OCI-LY1 (cell line): ENCODE data around the gene ANKRD39.

ENCODE experiments used
- H2AFZ ChIP-seq: fragments of 200-600 bp; sonication (generic), shearing (Covaris generic); 2 replicates; pipeline ENCODE4 v1.6.0; 2014; ENCODE audit warnings: antibody characterized with exemption, mild to moderate bottlenecking, low read length
- H3F3A ChIP-seq: fragments of 200-600 bp; sonication (generic), shearing (Covaris generic); 2 replicates; pipeline ENCODE4 v1.6.0; 2014; ENCODE audit warnings: mild to moderate bottlenecking, antibody characterized with exemption, low read length, moderate library complexity; ENCODE audit not compliant: insufficient read depth
- H3K27ac ChIP-seq: fragments of 200-600 bp; sonication (generic); 2 replicates; pipeline ENCODE4 v1.5.1; 2014; ENCODE audit warnings: low read length, mixed run types, mild to moderate bottlenecking, low read depth; ENCODE audit not compliant: poor library complexity, severe bottlenecking
- H3K27me3 ChIP-seq: fragments of 200-600 bp; sonication (generic); 2 replicates; pipeline ENCODE4 v1.6.0; 2014; ENCODE audit warnings: antibody characterized with exemption, mild to moderate bottlenecking, low read length, moderate library complexity; ENCODE audit not compliant: insufficient read depth
- H3K36me3 ChIP-seq: fragments of 200-600 bp; sonication (generic); 2 replicates; pipeline ENCODE4 v1.6.1; 2014; ENCODE audit warnings: mild to moderate bottlenecking, antibody characterized with exemption, low read length, moderate library complexity, mixed read lengths; ENCODE audit not compliant: insufficient read depth
- H3K4me1 ChIP-seq: fragments of 200-600 bp; sonication (generic); 2 replicates; pipeline ENCODE4 v1.5.1; 2014; ENCODE audit warnings: mild to moderate bottlenecking, low read length, moderate library complexity; ENCODE audit not compliant: insufficient read depth, severe bottlenecking
- H3K4me2 ChIP-seq: fragments of 200-600 bp; sonication (generic), shearing (Covaris generic); 2 replicates; pipeline ENCODE4 v1.6.1; 2014; ENCODE audit warnings: low read length
- H3K4me3 ChIP-seq: fragments of 200-600 bp; sonication (generic); 2 replicates; pipeline ENCODE4 v1.5.1; 2014; ENCODE audit warnings: low read length, low read depth, mild to moderate bottlenecking, mixed read lengths; ENCODE audit not compliant: poor library complexity, severe bottlenecking
- H3K79me2 ChIP-seq: fragments of 200-600 bp; shearing (Covaris generic); 2 replicates; pipeline ENCODE4 v1.6.1; 2016; ENCODE audit warnings: mixed run types, low read length, mixed read lengths; ENCODE audit not compliant: insufficient read depth
- H3K9ac ChIP-seq: fragments of 200-600 bp; sonication (generic), shearing (Covaris generic); 2 replicates; pipeline ENCODE4 v1.6.1; 2014; ENCODE audit warnings: mild to moderate bottlenecking, low read length, mixed read lengths
- H3K9me2 ChIP-seq: fragments of 200-600 bp; sonication (generic), shearing (Covaris generic); 2 replicates; pipeline ENCODE4 v1.6.1; 2014; ENCODE audit warnings: low read depth, mild to moderate bottlenecking, low read length, mixed read lengths
- H3K9me3 ChIP-seq: fragments of 200-600 bp; shearing (Covaris generic); 2 replicates; pipeline ENCODE4 v1.6.1; 2014; ENCODE audit warnings: low read length, mixed read lengths
- H4K20me1 ChIP-seq: fragments of 200-600 bp; sonication (generic), shearing (Covaris generic); 2 replicates; pipeline ENCODE4 v1.6.0; 2016; ENCODE audit warnings: mild to moderate bottlenecking, low read length; ENCODE audit not compliant: insufficient read depth
- EZH2 ChIP-seq: fragments of 200-600 bp; sonication (generic), shearing (Covaris generic); IDR thresholded peaks from 2 replicates; pipeline ENCODE4 v1.8.0; 2017; ENCODE audit warnings: borderline replicate concordance, mixed run types, mild to moderate bottlenecking, antibody characterized with exemption, low read length, moderate library complexity, mixed read lengths
- TF ChIP-seq, protein P1 (sequence below): fragments of 200-600 bp; sonication (generic), shearing (Covaris generic); IDR thresholded peaks from 2 replicates; pipeline ENCODE4 v1.5.1; 2017; ENCODE audit warnings: mild to moderate bottlenecking, antibody characterized with exemption, low read length, moderate library complexity, mixed read lengths

Gene ANKRD39, protein sequence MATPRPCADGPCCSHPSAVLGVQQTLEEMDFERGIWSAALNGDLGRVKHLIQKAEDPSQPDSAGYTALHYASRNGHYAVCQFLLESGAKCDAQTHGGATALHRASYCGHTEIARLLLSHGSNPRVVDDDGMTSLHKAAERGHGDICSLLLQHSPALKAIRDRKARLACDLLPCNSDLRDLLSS

DNA sequence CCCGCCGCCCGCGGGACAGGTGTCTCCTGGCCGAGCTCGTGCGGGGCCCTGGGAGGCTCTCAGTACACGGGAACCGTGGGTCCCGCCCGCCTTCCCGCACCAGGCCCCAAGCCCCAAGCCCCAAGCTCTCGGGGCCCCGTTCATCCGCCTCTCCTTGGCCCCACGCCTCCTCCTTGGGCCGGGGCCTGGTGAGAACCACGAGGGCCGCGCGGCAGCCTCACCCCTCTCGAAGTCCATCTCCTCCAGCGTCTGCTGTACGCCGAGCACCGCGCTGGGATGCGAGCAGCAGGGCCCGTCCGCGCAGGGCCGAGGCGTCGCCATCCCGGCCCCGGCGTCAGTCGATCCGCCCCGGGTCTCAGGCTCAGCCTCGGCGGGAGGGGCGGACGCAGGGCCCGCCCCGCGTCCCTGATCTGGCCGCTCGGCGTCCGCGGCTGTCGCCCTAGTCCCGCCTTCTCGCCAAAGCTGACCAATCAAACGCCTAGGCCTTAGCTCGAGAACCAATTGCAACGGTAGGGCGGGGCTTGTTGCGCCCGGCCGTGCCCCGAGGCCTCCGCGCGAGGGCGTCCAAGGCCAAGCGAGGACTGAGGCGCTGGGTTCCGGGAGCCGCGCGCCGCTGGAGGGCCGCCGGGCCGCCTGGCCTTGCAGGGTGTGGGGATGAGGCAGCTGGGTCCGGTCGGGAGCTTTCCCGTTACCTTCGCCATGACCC lies at the start of gene ANKRD39:
Gene ANKRD39, minus strand, starts transcription at position 350 of the 706 bp plus-strand sequence. Its CDS starts 29 bp downstream, at position 321.
- Histone ChIP-seq H3K4me2 (peak within 1 kb of the TSS; percentile 88), H3K9ac (peak within 1 kb of the TSS; percentile 79), H3K9me3 (no peaks in the 10 kb centered on the region), H3K27me3 (0 out of 2 replicates have a peak, but pooled peaks cover 7% of the 10 kb centered on the region), H2AFZ (no peak within 1 kb of the TSS), H3K9me2 (no peaks in the 10 kb centered on the region), H3K36me3 (peaks cover 8% of the 10 kb centered on the region), H3F3A (no peaks in the 10 kb centered on the region), H3K79me2 (no peaks in the 10 kb centered on the region), H3K4me3 (peak within 1 kb of the TSS; percentile 76), H3K27ac (peak within 1 kb of the TSS; percentile 33), H4K20me1 (no peaks in the 10 kb centered on the region), H3K4me1 (peaks cover 19% of the 10 kb centered on the region)
- no peak for TF ChIP-seq EZH2
- TF ChIP-seq, protein P1, sequence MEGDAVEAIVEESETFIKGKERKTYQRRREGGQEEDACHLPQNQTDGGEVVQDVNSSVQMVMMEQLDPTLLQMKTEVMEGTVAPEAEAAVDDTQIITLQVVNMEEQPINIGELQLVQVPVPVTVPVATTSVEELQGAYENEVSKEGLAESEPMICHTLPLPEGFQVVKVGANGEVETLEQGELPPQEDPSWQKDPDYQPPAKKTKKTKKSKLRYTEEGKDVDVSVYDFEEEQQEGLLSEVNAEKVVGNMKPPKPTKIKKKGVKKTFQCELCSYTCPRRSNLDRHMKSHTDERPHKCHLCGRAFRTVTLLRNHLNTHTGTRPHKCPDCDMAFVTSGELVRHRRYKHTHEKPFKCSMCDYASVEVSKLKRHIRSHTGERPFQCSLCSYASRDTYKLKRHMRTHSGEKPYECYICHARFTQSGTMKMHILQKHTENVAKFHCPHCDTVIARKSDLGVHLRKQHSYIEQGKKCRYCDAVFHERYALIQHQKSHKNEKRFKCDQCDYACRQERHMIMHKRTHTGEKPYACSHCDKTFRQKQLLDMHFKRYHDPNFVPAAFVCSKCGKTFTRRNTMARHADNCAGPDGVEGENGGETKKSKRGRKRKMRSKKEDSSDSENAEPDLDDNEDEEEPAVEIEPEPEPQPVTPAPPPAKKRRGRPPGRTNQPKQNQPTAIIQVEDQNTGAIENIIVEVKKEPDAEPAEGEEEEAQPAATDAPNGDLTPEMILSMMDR = peak; percentile 89

DNA sequence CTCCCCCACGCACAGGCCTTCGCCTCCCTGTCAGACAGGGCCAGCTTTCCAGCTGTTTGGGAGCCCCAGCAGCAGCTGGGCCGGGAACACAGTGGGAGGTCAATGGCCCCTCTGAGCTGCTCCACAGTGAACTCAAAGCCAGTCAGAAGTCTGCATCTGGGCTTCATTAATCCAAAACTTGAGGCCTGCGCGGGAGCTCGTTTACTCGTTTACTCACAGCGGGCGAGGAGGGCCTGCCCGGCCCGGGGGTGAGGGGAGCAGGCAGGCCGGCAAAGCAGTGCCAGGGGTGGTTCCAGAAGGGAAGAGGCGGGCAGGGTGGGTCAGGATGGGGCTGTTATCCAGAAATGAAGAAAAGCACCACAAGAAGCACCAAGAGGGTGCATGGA lies 48.9 kb upstream of the ANKRD39 start:
- no peak overlapping the region for H3K4me3 ChIP-seq
- no peaks in the 10 kb centered on the region for H3K4me1 ChIP-seq
- H3K79me2 ChIP-seq = no peaks in the 10 kb centered on the region
- H3K9ac ChIP-seq = no peak overlapping the region
- no peaks in the 10 kb centered on the region for H3F3A ChIP-seq
- H3K36me3 ChIP-seq = no peaks in the 10 kb centered on the region
- TF ChIP-seq EZH2 = no peak
- TF ChIP-seq, protein P1 = no peak
- no peak overlapping the region for H2AFZ ChIP-seq
- H3K9me3 ChIP-seq = no peaks in the 10 kb centered on the region
- H4K20me1 ChIP-seq = no peaks in the 10 kb centered on the region
- peaks cover 21% of the 10 kb centered on the region for H3K27me3 ChIP-seq
- no peak overlapping the region for H3K27ac ChIP-seq
- no peak overlapping the region for H3K4me2 ChIP-seq
- no peaks in the 10 kb centered on the region for H3K9me2 ChIP-seq

DNA sequence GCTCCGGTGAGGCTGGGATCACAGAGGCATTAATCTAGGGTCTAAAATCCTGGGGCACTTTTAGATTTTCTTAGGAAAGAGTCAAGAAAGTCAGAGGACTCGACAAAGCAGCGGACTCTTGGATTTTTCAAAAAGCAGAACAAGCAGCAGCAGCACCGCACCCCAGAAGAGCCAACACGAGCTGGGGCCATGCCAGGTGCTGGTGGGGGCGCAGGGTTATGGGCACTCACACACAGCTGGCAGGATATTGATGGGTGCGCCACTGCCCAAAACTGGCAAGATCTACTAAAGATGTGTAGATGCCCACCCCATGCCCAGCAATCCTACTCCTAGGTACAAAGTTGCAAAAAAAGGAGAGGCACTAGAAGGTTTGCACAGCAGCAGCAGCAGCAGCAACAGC lies 46.0 kb upstream of the ANKRD39 start:
- TF ChIP-seq EZH2 = no peak
- TF ChIP-seq, protein P1 = no peak
- peaks cover 17% of the 10 kb centered on the region for H3K27me3 ChIP-seq
- no peaks in the 10 kb centered on the region for H3K4me1 ChIP-seq
- H3K9me2 ChIP-seq = no peaks in the 10 kb centered on the region
- H4K20me1 ChIP-seq = no peaks in the 10 kb centered on the region
- H3K9me3 ChIP-seq = no peaks in the 10 kb centered on the region
- H2AFZ ChIP-seq = no peak overlapping the region
- no peaks in the 10 kb centered on the region for H3F3A ChIP-seq
- H3K27ac ChIP-seq = no peak overlapping the region
- H3K79me2 ChIP-seq = no peaks in the 10 kb centered on the region
- H3K4me2 ChIP-seq = no peak overlapping the region
- H3K9ac ChIP-seq = no peak overlapping the region
- no peaks in the 10 kb centered on the region for H3K36me3 ChIP-seq
- H3K4me3 ChIP-seq = no peak overlapping the region
